ENCODE measurements around the gene DNAJC5.

Gene DNAJC5

DNA sequence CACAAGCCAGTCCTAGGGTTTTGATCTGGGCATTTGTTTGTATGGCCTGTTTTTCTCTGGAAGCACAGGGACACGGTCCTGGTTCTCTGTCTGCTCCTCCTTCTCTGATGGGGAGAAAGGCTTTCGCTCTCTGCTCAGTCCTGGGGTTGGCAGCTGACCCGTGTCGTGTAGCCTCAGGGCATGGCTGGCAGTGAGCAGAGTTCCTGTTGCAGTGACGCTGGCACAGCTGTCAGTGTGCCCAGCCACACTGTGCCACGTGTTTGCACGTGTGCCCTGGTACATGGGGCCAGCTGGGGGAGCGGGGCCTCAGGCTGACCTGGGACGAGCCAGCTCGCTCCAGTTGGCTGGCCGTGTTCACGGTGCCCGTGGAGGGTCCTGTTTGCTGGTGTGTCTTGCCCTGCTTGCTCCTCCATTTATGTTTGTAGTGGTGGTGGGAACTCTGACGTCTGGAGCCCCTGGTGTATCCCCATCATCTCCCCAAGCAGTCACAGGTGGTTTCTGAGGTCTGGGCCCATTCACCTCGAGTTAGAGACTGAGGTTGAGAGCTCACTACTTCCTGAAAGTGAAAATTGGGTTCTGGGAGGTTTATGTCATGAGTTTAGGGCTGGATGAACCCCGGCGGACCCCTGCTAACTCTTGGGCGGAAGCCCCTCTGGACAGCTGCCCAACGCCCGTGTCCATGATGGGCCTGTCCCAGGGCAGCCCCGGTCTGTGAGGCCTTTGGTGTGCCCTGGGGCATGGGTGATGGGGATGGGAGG lies 10.2 kb upstream of the DNAJC5 start:
- DNase-seq (ENCODE audit: low read depth), result no peak

DNA sequence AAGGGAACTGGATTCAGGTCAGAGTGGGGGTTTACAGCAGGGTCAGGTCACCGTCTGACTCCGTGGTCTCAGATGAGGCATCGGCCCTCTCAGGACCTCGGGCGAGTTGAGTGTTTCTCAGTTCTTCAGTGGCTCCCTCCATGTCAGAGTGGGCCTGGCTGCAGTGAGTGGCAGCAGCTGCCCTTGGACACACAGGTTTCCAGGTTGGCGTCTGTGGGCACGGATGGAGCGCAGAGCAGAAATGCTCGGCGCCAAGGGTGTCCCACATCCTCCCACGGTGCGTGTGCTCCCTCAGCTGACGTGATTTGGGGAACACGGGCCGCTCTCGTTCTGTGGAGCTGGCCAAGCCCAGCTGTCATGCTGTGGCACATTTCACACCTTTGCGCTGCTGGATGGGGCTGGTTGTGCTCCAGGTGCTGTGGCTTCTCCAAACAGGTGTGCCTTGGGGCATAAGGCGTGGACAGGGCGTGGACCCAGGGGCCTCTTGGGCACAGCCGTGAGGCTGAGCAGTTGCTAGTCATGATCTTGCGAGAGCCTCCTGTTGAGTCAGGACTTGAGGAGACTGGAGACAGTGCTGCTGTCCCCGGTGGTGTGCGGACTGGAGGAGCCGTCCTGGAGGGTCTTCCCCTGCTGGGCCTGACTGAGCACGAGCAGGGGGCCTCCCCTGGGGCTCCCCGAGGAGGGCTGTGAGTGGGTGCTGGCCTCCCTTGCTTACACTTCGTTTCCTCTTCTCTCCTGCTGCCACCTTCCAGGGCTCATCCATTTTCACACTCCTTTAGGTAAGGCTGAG lies 9.5 kb upstream of the DNAJC5 start:
- no peak for DNase-seq (ENCODE audit: low read depth)

DNA sequence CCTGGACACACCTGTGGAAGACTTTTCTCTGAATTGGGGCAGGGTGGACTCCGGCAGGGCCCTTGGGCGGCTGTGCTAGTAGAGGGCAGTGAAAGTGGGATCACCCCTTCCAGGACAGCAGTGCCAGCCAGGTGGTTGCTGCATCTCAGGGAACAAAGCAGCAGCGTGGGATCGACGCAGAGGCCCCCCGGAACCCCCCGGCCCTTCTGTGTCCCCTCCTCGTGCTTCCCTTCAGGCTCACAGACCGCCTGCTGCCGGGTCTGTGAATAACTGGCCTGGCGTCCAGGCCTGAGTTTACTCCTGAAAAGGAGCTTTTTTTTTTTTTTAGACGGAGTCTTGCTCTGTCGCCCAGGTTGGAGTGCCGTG lies 8.9 kb upstream of the DNAJC5 start:
- no peak for DNase-seq (ENCODE audit: low read depth)

DNA sequence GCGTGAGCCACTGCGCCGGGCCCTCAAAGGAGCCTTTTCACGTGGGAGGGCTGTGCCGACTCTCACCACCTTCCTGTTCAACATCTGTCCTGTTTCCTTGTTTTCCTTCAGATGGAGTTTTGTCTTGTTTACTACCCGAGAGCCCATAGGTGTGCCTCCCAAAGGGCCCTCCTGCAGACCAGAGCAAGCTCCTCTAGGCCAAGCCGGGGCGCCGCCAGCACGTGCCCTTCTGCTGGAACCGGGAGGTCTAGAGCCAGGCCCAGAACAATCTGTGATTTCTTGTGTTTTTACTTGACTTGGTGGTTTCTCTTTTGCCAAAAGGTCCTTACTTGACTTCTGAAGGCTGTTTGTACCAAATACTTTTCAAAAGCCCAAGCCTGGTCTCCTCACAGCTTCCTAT lies 8.0 kb upstream of the DNAJC5 start:
- no peak for DNase-seq (ENCODE audit: low read depth)

DNA sequence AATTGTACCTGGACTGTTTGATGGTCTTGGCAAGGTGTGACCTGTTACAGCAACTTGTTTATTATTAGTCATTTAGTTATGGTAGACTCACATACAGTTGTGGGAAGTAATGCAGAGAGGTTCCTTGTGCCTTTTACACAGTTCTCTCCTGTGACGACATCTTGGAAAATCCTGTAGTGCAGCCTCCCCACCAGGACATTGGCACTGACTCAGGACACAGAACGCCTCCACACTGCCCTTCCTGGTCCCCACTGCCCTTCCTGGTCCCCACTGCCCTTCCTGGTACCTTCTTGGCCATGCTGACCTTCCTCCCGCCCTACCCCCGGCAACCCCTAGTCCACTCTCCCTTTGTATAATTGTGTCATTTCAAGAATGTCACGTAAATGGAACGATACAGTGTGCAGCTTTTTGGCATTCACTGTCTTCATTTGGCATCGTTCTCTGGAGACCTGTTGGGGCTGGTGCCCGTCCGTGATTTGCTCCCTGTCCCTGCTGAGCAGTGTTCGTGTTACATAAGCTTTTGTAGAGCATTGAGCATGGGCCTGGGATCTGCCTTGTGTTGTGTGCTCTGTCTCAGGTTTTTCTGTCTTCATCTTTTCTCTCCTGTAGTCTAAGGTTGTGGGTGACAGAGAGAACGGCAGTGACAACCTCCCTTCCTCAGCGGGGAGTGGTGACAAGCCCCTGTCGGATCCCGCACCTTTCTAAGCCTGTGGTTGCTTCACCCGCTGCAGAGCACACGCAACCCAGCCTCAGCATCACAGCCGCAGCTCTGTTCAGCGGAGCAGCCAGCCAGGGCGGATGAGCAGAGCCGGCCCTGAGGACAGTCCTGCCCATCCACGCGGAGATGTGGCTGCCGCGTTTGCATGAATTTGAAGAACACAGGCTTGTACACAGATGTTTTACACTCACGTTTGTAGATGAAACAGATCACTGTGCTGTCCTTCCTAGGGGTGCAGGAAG lies 5.4 kb upstream of the DNAJC5 start:
- no peak for DNase-seq (ENCODE audit: low read depth)

DNA sequence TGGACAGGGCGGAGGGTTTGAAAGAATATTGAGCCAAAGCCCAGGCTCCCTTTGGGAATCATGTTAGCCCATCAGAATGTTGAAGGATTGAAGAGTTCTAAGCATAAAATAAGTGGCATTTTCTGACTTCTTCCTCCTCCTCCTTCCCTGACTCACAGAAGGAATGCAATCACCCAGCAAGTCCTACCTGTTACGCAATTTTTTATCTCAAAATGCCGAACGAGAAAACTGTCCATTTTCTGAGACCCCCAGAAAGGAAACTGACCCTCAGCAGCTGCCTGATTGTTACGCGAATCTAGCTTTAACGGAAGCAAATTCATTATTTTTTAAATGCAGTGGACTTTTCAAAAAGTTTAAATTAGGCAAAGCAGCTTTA lies 4.7 kb upstream of the DNAJC5 start:
- peak; percentile 7 for DNase-seq (ENCODE audit: low read depth)

DNA sequence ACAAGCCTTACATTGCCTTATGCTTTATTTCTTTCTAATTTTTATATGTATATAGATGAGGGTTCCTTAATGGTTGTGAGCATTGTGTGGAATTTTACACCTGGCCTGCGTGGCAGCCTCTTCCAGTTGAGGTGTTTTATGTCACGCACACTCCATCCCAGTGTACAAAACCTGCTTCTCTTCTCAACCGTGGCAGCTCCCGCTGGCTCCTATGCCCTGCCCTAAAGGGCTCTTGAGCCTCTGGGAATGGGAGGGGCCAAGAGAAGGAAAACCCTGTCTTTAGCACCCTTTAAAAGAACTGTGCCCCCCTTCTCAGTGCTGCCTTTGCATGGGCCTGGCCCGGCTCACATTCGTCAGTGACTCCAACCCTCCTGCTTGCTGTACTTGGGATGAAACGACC lies 4.3 kb upstream of the DNAJC5 start:
- DNase-seq (ENCODE audit: low read depth), result no peak

DNA sequence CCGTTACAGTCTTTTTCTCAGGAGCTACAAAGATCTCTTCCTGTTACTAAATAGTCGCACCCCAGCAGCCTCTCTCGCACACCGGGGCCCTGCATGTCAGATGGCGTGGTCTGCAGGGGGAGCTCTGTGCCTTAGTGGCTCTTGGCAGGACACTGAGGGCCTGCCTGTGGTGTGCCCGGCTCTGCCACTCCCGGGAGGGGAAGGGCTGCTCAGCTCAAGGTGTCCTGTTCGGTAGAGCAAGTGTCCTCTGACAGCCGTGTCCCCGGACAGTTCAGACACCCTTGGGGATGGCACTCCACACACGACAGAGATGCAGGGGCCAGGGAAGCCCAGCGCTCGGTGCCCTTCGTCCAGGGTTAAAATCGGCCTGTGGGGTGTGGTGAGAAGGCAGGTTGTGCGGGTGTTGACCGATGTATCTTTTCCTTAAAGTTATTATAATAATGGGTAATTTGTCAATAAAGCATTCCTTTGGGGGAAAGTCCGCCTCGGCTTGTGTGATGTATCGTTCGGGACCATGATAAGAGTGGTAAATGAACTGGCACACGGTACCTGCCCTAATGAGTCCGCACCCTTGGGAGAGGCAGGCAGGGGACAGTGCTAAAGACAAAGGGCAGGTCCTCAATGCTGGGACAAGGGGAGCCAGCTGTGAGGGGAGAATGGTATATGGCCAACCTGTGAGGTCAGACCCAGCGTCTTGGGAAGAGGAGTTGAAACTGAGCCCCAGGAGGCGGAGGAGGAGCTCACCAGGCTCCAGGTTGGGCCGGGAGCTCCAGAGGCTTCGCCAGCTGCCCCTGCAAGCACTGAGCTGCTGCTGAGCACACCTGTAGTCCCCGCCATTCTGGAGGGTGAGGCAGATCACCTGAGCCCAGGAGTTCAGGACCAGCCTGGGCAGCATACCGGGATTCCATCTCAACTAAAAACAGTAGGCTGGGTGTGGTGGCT lies 3.6 kb upstream of the DNAJC5 start:
- no peak for DNase-seq (ENCODE audit: low read depth)

DNA sequence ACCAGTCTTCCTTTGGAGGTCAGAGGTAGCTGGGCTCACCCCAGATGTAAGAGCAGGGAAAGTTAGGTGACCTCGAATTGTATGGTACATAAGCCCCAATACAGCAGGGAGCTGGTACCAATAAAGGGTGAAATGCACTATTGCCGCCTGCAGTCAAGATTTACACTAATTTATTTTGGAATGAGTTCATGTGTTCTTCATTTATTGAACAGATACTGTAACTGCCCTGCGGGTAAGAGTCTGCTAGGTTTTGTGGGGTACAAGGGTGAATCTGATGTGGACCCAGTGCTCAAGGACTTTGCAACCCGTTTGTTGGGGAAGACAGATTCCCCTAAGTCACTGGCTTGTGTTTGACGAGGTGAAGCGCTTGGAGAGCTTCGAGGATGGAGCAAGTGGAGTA lies 2.5 kb upstream of the DNAJC5 start:
- DNase-seq (ENCODE audit: low read depth), result no peak

DNA sequence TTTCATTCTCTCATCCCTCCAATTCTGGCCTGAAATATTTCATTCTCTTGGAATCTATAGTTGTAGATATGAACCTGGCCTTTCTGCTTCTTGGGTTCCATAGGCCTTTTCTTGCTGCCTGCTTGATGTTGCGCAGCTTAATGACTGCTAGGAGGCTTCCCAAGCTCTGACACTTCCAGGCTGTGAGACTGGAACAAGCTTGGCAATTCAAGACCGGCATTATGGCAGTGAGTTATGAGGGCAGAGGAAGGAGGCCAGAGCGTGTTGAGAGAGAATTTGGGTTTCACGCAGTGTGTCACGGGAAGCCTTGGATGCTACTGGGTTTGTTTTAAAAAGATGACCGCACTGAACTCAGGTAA lies 948 bp upstream of the DNAJC5 start:
- no peak for DNase-seq (ENCODE audit: low read depth)

DNA sequence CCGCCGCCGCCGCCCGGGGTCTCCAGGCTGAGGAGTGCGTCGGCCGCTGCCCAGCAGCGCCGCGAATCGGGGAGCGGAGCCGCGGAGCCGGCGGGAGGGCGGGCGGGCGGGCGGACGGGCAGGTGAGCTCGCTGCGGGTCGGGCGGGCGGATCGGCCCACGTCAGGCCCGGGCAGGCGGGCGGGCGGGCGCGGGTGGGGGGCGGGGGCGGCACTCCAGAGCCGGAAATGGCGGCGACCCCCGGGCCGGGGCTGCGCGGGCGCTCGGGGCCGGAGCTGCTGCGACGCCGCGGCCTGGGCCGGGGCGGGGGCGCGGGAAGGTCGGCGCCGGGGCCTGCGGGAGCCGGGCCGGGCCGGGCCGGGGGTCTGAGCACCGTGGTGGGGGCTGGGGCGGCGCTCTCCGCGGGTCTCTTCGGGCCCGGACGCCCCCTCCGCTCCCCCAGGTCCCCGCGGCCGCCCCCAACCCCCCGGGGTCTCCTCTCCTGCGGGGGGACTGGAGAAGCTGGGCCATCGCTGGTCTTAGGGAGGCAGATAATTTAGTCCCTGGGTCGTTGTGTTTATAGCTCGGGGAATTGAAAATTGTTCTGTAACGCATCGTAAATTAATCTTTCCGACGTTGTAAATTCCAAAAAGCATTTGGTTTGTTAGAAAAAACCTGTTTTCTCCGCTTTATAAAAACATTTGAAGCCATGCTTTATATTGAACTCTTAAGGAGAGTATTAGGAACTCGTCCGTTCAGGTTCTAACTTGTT lies 451 bp downstream of the DNAJC5 start:
- no peak for DNase-seq (ENCODE audit: low read depth)

DNA sequence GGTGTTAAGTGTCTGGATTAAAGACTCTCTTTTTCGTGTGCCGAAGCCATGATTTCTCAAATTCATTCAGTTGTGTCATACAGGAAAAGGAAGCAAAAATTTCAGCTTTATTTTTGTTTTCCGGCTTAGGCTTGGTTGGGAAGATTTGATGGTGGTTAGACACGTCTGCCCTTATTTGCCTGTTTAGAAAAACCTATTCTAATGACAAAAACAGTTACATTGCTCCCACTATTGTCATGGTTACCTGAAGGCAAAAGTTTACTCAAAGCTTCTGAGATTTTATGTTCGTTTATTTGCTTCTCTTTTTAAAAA lies 982 bp downstream of the DNAJC5 start:
- DNase-seq (ENCODE audit: low read depth), result peak; percentile 27

DNA sequence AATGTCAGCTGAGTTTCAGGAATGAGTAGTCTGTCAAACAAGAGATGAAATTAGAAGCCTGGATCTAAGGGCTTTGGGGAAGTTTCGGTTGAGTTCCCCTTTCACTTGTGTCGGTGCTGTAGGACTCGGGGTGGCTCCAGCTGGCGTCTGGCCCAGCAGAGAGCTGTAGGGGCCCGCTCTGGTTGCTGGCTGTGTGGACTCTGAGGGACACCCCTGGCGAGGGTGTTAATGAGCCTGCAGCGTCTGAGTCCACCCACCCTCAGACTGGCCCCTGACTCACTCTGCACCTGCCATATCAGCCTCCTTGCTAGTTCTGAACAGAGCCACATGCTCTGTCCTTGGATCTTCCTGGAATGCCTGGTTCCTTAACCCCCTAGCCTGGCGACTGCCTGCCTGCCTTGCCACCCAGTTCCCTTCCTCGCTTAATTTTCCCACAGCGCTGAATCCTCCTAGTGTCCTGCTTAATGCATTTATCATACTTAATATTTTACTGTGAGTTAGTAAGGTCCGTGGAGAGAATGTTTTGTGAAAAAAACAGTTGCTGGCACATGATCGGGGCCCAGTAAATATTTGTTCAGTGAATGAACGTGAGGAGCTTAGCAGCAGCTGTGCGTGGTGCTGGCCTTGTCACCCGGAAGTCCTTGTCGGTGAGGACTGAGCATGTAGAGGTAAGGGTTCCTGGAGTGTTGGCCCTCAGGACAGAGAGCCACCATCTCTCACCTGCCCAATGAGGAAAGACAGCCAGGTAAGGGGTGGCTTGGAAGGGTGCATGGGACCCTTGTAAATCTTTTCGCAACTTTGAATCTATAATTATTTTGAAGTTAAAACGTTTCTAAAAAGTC lies 1.6 kb downstream of the DNAJC5 start:
- DNase-seq (ENCODE audit: low read depth), result peak; percentile 36

DNA sequence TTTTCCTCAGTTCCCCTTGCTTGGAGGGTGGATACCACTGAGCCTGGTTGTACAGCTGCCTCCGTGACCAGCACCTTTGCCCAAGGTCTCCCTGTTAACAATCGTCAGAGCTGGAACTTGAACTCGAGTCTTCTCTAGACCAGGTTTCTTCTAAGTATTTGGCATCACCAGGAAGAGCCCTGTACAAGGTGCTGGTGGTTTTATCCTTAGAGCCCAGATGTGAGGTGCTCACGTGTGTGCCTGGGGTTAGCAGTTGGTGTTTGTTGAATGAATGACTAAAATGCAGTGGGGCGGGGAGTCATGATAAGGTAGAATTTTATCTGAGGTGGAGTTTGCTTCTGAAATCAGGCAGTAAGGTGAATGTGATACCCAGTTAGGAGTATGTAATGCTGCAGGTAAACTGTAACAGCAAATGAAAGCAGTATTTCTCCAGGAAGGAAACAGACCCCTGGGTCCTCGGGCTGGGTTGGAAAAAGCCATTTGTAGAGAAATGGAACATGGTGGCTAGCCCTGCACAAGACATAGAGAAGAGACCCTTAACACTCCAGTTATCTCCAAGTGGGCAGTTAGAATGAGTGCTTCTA lies 3.1 kb downstream of the DNAJC5 start:
- no peak for DNase-seq (ENCODE audit: low read depth)

DNA sequence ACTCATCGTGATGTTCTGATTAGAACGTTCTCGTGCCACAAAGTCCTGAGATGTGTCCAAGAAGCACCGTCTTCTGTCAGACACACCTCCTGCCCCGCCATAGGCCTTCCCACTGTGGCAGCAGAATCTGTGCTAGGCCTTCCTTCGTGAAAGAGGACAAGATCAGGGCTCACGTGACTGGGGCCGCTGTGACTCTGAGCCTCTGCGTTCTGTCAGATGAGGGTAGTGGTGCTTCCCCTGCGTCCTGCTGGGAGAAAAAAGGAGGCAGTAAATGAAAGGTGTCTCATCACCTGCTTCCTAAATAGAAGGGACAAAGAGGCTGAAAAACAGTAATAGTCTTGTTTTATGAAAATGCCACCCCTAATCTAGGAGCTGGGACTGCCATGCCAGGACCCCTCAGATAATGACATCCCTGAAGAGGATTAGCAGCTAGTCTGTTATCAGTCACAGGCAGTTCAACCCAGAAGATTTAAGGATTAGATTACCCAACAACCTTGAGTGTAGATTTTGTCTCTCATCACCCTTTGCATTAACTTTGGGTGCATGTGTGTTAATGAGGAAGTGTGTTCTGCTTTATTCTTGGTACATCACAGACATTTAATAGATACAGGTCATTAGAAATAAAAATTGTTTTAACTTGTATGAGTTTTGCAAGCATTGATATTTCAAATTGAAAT lies 4.1 kb downstream of the DNAJC5 start:
- DNase-seq (ENCODE audit: low read depth), result no peak

DNA sequence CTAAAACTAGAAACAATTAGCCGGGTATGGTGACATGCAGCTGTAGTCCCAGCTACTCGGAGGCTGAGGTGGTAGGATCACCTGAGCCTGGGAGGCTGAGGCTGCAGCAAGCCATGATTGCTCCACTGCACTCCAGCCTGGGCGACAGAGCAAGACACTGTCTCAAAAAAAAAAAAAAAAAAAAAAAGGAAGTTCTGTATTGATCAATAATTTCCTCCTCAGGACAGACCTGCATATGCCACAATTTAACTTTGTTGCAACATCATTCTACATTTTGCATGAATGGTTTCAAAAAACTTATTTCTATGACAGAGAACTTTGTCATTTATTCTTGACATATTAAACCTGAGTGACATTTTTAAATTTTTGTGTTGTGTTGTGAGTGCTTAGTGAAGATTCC lies 5.5 kb downstream of the DNAJC5 start:
- DNase-seq (ENCODE audit: low read depth), result no peak

DNA sequence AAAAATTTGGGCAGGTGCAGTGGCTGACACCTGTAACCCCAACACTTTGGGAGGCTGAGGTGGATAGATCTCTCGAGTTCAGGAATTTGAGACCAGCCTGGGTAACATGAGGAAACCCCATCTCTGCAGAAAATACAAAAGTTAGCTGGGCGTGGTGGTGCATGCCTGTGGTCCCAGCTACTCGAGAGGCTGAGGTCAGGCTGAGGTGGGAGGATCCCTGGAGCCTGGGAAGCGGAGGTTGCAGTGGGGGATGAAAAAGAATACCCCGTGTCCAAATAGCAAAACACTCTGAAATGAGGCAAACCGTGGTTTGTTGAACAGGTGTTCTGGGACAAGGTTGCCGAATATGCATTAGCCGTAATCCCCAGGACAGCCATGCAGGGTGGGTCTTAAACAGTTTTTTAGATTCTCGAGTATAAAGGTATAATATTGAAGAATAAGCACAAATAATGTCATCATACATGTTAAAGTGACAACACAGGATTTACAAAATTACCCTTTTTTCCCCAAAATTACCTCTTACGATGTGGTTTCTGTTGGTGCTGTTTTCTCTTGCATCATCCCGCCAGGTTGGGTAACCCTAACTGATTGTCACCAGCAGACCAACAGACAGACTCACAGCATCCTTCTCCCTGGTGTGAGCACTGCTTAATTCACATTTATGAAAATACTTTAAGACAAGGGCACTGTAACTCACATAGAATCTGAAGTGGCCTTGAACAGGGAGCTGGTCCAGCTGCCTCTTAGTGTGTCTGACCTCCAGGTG lies 9.1 kb downstream of the DNAJC5 start:
- no peak for DNase-seq (ENCODE audit: low read depth)

DNA sequence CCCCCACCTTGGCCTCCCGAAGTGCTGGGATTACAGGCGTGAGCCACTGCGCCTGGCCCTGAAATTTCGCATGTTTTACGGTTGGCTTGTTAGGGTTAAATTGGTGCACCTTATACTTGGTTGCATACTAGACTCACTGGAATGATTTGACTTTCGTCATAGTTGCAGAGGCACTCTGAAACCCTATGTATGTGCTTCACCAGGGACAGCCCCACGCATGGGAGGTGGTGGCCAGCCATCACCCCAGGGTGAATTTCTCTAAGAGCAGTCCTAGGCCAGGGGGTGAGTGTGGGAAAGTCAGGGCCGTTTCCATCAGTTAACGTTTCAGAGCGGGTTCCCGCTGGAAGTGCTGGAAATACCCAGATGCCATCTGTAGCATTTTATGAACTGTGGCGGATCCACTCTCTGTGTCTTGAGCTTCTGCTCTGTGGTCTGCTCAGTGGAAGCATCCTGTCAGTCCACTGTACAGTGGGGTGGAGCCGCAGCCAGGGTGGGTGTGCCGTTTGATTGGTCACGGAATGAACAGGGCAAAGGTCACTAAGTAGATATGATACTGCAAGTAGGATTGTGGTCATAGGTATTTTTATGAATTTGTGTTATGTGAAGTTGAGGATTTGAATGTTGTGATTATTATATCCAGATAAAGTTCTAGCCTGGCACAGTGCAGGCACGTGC lies 13.2 kb downstream of the DNAJC5 start:
- DNase-seq (ENCODE audit: low read depth), result no peak

All from EH (cell line).